Activated gamma-delta T cell treated with anti-CD3 and anti-CD28 coated beads, Interleukin-2, amount 50 U/mL, for 16 hours (primary cell): ENCODE data around the gene ANKRD2.
"Not testable (repeated sequence)": the region's sequence is repeated elsewhere in the genome, so short reads cannot be mapped to it uniquely, and the experiment has no call there.

Source experiments
- DNase-seq: peaks from one replicate; pipeline ENCODE4 v3.0.0-alpha.2; 2020; ENCODE audit warnings: low read depth

Gene ANKRD2

DNA sequence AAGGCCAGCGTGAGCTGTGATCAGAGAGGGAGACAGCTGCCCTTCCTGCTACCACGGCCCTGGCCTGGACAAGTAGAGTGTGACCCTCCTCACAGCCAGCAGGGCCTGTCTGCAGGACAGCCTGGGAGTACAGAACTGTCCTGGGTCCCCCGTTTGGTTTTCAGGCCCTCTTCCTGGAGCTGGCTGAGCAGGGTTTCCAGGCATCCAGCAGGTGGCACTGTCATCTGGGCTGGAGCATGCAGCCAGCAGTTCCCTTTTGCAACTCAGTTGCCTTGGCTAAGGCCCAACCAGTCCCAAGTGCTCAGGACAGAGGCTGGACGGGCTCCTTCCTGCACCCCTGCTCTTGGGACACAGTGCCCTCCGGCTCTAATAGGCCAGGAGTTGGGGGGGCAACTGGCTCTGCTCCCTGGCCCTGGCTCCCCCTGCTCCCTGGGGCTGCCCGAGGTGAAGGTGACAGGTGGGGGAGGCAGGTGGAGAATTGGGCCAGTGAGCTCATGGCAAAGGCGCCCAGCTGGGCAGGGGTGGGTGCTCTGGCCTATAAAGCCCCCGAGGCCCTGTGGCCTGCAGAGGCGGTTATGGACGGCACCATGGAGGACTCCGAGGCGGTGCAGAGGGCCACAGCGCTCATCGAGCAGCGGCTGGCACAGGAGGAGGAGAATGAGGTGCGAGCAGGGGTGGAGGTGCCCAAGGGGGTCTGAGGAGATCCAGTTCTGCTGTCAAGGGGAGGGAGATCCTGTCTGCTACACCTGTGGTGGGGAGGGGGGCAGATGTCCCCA, at the start of gene ANKRD2:
TSS of gene ANKRD2 (plus strand) at position 566 of the 776 bp plus-strand sequence. CDS start at position 576, 10 bp downstream.
- DNase-seq, result peak; percentile 19

DNA sequence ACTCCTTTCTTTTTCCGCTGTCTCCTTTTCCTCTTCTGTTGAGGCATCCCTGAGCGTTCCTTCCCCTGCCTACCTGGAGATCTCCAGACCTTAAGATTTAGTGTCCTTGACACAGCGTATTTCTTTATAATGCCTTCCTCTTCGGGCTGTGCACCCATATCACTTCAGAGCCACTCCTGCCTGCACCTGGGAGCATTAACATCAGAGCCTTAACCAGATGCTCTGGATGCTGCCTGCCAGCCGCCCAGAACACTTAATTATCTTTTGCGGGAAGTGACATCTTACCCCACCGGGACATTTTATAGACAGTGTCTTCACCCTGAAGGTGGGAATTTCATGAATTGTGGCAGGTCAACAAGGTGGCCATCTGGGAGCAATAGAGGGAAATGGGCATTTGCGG, 49.6 kb upstream of the ANKRD2 start:
- DNase-seq, result no peak

GRCh38 chr10:97525086-97525485, 47.5 kb upstream of the ANKRD2 start:
- DNase-seq, result no peak

DNA sequence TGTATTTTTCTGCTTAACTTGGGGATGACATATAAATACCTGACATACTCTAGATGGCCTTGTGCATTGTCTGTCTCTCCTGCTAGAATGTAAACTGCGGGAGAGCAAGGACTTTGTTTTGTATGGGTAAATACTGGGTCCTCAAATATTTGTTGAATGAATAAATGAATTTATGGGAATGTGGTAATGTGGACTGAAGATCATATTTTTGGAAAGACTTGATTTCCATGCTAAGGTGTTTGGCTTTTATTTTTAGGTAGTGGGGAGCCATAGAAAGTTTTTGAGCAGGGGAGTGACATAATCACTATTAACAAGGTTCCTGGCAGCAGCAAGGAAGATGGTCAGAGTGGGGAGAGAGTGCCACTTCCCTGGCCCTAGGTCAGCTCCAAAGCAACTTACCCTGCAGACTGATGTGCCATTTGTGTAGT, 46.9 kb upstream of the ANKRD2 start:
- DNase-seq, result no peak

DNA sequence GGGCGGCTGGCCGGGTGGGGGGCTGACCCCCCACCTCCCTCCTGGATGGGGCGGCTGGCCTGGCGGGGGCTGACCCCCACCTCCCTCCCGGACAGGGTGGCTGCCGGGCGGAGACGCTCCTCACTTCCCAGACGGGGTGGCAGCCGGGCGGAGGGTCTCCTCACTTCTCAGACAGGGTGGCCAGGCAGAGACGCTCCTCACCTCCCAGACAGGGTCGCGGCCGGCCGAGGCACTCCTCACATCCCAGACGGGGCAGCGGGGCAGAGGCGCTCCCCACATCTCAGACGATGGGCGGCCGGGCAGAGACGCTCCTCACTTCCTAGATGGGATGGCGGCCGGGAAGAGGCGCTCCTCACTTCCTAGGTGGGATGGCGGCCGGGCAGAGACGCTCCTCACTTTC, 43.7 kb upstream of the ANKRD2 start:
- DNase-seq, result not testable (repeated sequence)

DNA sequence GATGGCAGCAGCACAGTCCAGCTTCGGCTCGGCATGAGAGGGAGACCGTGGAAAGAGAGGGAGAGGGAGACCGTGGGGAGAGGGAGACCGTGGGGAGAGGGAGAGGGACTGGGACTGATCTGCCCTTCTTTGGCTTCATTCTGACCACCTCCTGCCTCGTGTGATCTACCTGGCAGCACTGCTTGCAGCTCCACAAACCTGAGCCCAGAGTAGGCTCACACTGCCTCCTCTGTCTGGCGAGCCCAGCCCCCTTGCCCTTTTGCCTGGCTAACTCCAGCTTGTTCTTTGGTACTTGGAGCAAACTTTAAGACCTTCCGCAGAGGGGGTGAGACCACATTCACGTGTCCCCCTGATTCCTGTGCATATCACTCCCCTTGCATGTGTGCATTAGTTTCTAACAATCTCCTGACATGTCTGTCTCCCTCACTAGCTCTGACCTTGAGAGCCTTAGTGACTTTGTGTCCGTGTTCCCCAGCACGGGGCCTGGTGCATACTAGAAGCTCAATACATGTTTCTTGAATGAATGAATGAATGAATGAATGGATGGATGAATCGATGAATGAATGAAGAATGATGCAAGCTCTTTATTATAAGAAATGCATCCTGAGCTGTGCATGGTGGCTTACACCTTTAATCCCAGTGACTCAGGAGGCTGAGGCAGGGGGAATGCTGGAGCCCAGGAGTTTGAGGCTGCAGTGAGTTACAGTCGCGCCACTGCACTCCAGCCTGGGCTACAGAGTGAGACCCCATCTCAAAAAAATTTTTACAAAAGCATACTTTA, 42.7 kb upstream of the ANKRD2 start:
- DNase-seq, result no peak

DNA sequence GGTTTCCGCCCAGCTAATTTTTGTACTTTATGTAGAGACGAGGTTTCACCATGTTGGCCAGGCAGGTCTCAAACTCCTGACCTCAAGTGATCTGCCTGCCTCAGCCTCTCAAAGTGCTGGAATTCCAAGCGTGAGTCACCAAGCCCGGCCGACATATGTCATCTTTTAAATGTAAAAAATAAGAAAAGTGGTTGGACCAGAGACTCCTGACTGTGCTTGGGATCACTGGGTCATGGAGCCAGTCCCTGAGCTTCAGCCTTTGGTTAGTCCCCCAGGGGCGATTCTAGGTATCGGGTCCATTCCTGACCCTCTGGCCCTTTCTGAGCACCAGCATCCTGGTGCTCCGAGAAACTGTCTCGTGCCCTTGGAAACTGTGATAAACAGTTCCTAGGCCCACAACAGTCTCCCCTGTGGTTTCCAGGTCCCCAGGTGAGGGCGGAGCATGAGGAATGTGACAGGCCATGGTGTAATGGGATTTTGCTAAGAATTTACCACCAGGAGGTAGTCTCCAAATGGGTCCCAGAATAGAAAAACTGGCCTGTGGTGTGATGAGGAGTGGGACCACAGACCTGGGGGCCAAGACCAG, 41.1 kb upstream of the ANKRD2 start:
- no peak for DNase-seq

GRCh38 chr10:97532935-97533671, 39.5 kb upstream of the ANKRD2 start:
- DNase-seq, result no peak

- DNase-seq, result no peak
These were observed 38.7 kb upstream of the ANKRD2 start for GRCh38 chr10:97533888-97534287.

DNA sequence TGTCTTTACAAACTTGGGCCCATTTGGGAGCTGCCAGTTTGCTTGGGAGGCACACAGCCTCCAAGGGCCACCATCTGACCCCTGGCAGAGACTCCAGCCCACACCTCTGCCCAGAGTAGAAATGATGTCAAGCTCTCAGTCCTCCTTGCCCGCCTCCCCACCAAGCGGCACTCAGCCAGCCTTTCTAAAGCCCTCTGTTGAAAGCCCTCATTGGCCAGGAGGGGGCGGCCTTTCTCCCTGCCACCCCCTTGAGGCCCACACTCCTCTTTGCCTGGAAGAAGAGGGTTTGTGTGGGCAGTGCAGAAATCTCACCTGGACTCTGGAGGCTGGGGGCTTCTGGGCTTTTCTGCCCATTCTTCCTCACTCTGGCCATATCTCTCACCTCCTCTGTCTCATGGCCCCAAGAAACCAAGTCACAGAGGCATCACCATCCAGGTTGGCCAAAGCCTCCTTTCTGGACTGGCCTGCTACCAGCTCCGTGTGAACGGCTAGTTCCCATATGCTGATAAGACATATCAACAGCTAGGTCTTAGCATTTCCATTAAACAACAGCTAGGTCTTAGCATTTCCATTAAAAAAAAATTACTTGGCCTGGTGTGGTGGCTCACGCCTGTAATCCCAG, 37.7 kb upstream of the ANKRD2 start:
- DNase-seq, result no peak

DNA sequence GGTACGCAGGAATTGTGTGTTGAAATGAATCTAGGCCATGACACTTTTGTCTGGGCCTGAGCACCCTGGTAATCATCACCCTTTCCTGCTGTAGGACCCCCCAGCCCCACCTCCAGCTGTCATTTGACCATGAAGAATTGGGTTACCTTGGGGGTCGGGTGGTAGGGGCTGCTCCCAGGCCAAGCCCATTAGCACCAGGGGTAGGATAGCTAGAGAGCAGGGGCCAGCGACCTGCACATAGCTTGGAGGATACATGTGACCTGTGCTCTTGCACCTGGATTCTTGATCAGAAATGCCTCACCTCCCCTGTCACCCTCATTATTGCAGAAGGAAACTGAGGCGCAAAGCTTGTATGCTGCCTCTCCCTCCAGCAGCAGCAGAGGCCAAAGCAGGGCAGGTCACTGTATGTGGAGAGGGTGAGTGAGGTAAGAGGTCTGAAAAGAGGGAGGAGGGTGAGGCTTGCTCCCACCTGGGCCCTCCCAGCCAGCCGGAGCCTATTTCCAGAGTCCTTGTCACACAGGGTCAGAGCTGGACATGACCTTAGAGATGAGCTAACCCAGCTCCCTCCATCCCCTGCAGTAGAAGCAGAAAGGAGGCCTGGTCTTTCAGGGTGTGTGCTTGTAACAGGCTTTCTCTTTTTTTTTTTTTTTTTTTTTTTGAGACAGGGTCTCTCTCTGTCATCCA, 35.3 kb upstream of the ANKRD2 start:
- no peak for DNase-seq

DNA sequence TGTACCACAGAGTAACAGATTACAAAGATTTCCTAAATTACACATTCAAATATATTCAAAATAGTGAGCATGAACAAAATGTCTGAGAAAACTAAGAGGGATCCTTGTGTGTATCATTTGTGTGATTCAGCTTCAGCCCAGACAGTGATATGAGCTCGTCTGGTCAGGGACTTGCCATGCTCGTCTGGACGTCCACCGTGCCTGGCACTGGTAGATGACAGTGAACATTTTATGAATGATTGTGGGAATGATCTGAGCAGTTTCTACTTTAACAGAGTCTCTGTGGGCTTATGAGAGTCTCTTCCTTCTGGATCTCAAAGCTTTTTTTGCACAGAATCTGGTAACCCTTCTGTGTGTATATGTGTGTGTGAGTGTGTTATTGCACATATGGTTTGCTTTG, 34.2 kb upstream of the ANKRD2 start:
- no peak for DNase-seq

DNA sequence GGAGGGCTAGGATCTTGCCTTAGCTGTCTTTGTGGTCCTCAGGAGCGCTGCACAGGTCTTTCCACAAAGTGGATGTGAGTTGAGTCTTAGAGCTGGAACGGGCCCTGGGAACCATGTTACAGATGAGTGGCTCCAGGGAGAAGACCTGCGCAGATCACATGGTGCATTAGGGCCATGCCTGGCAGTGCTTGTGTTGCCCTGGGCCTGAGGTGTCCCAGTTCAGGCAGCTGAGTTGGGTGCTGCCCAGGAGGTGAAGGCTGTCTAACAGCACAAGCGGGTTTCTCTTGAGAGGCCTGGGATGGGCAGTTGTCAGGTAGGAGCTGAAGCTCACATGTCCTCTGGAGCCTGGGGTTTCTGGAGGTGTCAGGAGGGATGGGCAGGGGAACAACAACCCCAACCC, 33.7 kb upstream of the ANKRD2 start:
- no peak for DNase-seq

- DNase-seq, result no peak
These were observed 32.9 kb upstream of the ANKRD2 start for GRCh38 chr10:97539523-97540200.

DNA sequence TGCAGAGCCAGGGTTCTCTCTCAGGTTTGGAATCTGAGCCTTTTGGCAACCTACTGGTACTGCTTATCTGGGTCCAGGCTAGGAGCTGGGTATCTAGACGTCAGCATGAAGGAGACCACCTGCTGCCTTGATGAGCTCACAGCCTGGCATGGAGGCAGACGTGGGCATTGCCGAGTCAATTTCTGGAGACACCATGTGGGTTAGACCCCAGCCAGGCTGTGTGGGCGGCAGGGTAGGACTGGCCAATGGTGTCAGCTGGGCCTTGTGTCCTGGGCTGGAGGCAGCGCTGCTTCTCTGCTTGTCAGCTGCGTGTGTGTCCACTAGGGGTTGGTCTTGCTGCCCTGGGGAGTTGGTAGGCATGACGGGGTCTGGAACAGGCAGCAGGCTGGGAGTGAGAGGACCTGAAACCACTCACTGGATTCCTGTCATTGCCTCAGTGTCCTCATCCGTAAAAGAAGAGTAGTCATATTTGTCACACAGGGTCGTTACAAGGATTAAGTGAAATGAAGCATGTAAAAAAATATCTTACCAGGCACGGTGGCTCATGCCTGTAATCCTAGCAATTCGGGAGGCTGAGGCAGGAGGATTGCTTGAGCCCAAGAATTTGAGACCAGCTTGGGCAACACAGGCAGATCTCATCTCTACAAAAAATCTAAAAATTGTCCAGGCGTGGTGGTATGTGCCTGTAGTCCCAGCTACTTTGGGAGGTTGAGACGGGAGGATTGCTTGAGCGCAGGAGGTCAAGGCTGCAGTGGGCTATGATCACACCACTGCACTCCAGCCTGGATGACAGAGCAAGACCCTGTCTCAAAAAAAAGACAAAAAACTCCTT, 31.7 kb upstream of the ANKRD2 start:
- no peak for DNase-seq

GRCh38 chr10:97542169-97543024, 30.2 kb upstream of the ANKRD2 start:
- DNase-seq, result no peak

- DNase-seq, result no peak
These were observed 29.5 kb upstream of the ANKRD2 start for GRCh38 chr10:97543025-97543546.

DNA sequence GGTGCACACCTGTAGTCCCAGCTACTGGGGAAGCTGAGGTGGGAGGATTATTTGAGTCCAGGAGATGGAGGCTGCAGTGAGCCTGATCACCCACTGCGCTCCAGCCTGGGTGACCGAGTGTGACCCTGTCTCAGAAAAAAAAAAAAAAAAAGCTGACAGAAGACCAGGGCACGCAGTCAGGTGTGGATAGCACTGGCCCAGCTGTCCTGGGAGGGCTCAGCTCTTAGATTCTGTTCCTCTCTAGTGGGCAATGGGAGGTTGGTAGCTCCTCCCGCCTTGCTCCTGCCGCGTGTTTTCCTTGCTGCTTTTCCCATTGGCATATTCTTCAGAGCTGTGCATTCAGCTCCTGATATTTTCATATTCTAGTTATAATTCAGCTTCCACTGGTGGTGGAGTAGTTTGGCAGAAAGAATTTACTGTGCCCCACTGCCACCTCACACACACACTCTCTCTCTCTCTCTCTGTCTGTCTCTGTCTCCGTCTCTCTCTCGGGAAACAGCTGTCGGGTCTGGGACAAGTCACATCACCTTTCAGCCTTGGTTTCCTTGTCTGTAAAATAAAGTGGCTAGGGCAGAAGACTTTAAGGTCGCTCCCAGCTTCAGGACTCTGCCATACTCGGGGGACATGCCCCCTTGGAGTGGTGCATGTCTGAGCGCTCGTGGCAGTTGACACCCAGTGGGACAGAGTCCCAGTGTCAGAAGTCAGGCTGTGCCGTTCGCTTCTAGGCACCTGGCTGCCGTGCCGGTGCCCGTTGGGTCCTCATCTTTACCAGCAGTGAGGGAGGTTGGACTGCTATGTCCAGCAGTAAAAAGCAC, 25.9 kb upstream of the ANKRD2 start:
- no peak for DNase-seq
